Omental fat pad (tissue), 4 donors: ENCODE data around the gene OSBP2. TPM values are rescaled to one million over a fixed set of nuclear protein-coding genes. Genes with fewer than 3 reads are reported as not detected.
"Not testable (repeated sequence)": the region's sequence is repeated elsewhere in the genome, so short reads cannot be mapped to it uniquely, and the experiment has no call there.

Source experiments
- ATAC-seq: fragments of 150-250 bp; one replicate; pipeline ENCODE4 v1.9.1; 2016; ENCODE audit warnings: mild to moderate bottlenecking, moderate library complexity; ENCODE audit not compliant: low FRiP score
- DNase-seq: peaks from one replicate; pipeline ENCODE4 v3.0.0-alpha.2; 2019; ENCODE audit warnings: low spot score
- CTCF ChIP-seq, 3 donors: fragments of 450-650 bp; IDR thresholded peaks; one replicate each; pipeline ENCODE4 v1.5.1; 2016 to 2017; ENCODE audit warnings: antibody characterized with exemption in 3 of 3, mild to moderate bottlenecking in 3 of 3, moderate library complexity in 2 of 3
- total RNA-seq, 4 donors: library from RNA; depleted of rRNA; stranded (reverse); fragments of >200 nt; gene quantifications; one replicate each; pipeline ENCODE4 v1.1.0, GENCODE V29; 2016

OSBP2 gene
- total RNA-seq, 4 donors from 2014 or later = 1.3 to 7.4 (median 4.4) TPM

GRCh38 chr22:30718938-30719337 is 24.3 kb downstream of the OSBP2 start:
- no peak for TF ChIP-seq CTCF (IDR thresholded peaks at IDR 0.05)
- ATAC-seq = no peak
- DNase-seq = no peak

- DNase-seq = no peak
Observed at GRCh38 chr22:30720263-30720837, 25.7 kb downstream of the OSBP2 start.

GRCh38 chr22:30721741-30722140 is 27.1 kb downstream of the OSBP2 start:
- ATAC-seq (no peak), DNase-seq (no peak)
- TF ChIP-seq CTCF (IDR thresholded peaks at IDR 0.05) = no peak

More at GRCh38 chr22:30720263-30720837, 25.7 kb downstream of the OSBP2 start:
- no peak for ATAC-seq
- no peak for TF ChIP-seq CTCF (IDR thresholded peaks at IDR 0.05)

GRCh38 chr22:30728826-30729225 is 34.2 kb downstream of the OSBP2 start:
- TF ChIP-seq CTCF (IDR thresholded peaks at IDR 0.05) = no peak
- ATAC-seq (no peak), DNase-seq (no peak)

- no peak for TF ChIP-seq CTCF (IDR thresholded peaks at IDR 0.05)
- DNase-seq = no peak
- ATAC-seq = peak; percentile 64
Observed at GRCh38 chr22:30731658-30732057, 37.0 kb downstream of the OSBP2 start.

- no peak for ATAC-seq
- TF ChIP-seq CTCF (IDR thresholded peaks at IDR 0.05) = no peak
- no peak for DNase-seq
Observed at GRCh38 chr22:30732426-30732825, 37.8 kb downstream of the OSBP2 start.

GRCh38 chr22:30733181-30733631 is 38.5 kb downstream of the OSBP2 start:
- DNase-seq (no peak), ATAC-seq (no peak)
- no peak for TF ChIP-seq CTCF (IDR thresholded peaks at IDR 0.05)

- ATAC-seq, DNase-seq: not testable (repeated sequence)
Observed at GRCh38 chr22:30740007-30740406, 45.3 kb downstream of the OSBP2 start.

GRCh38 chr22:30740511-30740910 is 45.8 kb downstream of the OSBP2 start:
- not testable (repeated sequence) for ATAC-seq, DNase-seq
